ENCODE measurements around the gene PPP2R5E.

- no peak for TF ChIP-seq CTCF (conservative IDR thresholded peaks at IDR 0.05 in 1 of 2, IDR thresholded peaks at IDR 0.05 in 1 of 2; ENCODE audit: low read depth in 1 of 2, low read length in 2 of 2)
- no peak for TF ChIP-seq EZH2 (IDR thresholded peaks at IDR 0.05; ENCODE audit: low read length, missing control alignments)
These were observed 35.1 kb upstream of the PPP2R5E start for GRCh38 chr14:63578300-63578699.
